ENCODE measurements around the gene WDR59. TPM values are rescaled to one million over a fixed set of nuclear protein-coding genes. Genes with fewer than 3 reads are reported as not detected.
"Not testable (repeated sequence)": the region's sequence is repeated elsewhere in the genome, so short reads cannot be mapped to it uniquely, and the experiment has no call there.

WDR59 gene
- total RNA-seq, 2 experiments from 2014 or later = 65.8 TPM

DNA sequence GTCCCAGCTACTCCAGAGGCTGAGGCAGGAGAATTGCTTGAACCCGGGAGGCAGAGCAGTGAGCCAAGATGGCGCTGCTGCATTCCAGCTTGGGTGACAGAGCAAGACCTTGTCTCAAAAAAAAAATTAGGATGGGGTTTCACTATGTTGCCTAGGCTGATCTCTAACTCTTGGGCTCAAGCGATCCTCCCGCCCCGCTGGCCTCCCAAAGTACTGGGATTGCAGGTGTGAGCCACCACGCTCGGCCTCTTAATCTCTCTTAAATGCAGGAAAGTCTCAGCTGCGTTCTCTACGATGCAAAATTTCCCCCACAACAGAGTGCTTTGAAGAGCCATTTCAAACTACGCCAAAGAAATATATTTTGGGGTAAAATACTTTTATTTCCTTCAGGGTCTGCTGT lies 5.9 kb upstream of the WDR59 start:
- ChIA-PET POLR2A (interaction anchor here (0.7 kb wide), 1 partner anchor 15 kb away, joined by 3 read pairs; no protein-coding TSS in a partner anchor), CTCF (no interaction called here)
- DNase-seq = no peak
- no peaks in the 10 kb centered on the region for H3K36me3 Mint-ChIP-seq (ENCODE audit: low read depth)
- peaks cover 9% of the 10 kb centered on the region for H3K27me3 Mint-ChIP-seq
- no peaks in the 10 kb centered on the region for H3K4me1 Mint-ChIP-seq
- H3K27ac Mint-ChIP-seq = no peak overlapping the region
- no peaks in the 10 kb centered on the region for H3K9me3 Mint-ChIP-seq
- no peak overlapping the region for H3K4me3 Mint-ChIP-seq

DNA sequence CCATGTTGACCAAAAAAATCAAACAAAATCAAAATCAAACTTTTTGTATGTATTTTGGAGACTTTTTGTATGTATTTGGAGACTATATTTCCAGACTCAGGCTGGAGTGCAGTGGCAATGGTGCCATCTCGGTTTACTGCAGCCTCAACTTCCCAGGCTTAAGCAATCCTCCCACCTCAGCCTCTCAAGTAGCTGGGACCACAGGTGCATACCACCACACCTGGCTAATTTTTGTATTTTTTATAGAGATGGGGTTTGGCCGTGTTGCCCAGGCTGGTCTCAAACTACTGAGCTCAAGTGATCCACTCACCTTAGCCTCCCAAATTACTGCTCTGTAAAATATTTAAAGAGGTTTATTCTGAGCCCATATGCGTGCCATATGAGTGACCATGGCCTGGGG lies 4.9 kb upstream of the WDR59 start:
- H3K4me1 Mint-ChIP-seq; H3K27ac Mint-ChIP-seq; H3K27me3 Mint-ChIP-seq; H3K9me3 Mint-ChIP-seq; DNase-seq; H3K4me3 Mint-ChIP-seq; POLR2A ChIA-PET; H3K36me3 Mint-ChIP-seq (ENCODE audit: low read depth): not testable (repeated sequence)
- CTCF ChIA-PET = interaction anchor here (0.9 to 1.2 kb wide), 2 partner anchors 9 to 82 kb away, joined by 3 to 4 read pairs; partner anchors contain the start of gene ZNRF1

- H3K4me1 Mint-ChIP-seq = peaks cover 21% of the 10 kb centered on the region
- H3K27me3 Mint-ChIP-seq = peaks cover 6% of the 10 kb centered on the region
- ChIA-PET CTCF (interaction anchor here (0.6 to 7.9 kb wide), 5 partner anchors 36 to 145 kb away, joined by 3 to 56 read pairs (median 3); no protein-coding TSS in a partner anchor), POLR2A (no interaction called here)
- no peak overlapping the region for H3K27ac Mint-ChIP-seq
- H3K4me3 Mint-ChIP-seq = no peak overlapping the region
- no peaks in the 10 kb centered on the region for H3K9me3 Mint-ChIP-seq
- DNase-seq = no peak
- peaks cover 2% of the 10 kb centered on the region for H3K36me3 Mint-ChIP-seq (ENCODE audit: low read depth)
Measured at GRCh38 chr16:74987027-74987681, 2.2 kb upstream of the WDR59 start.

GRCh38 chr16:74984194-74984528 lies 762 bp downstream of the WDR59 start:
- DNase-seq = no peak
- Mint-ChIP-seq H3K36me3 (ENCODE audit: low read depth) (peaks cover 2% of the 10 kb centered on the region), H3K27me3 (no peaks in the 10 kb centered on the region), H3K9me3 (no peaks in the 10 kb centered on the region), H3K4me3 (peak overlapping the region; percentile 91), H3K27ac (peak overlapping the region; percentile 92), H3K4me1 (peaks cover 23% of the 10 kb centered on the region)
- ChIA-PET POLR2A (no interaction called here), CTCF (interaction anchor here (7.9 kb wide), 1 partner anchor 126 kb away, joined by 56 read pairs; no protein-coding TSS in a partner anchor)

GRCh38 chr16:74982256-74982655 lies 2.7 kb downstream of the WDR59 start:
- CTCF ChIA-PET = interaction anchor here (0.6 to 7.9 kb wide), 4 partner anchors 11 to 128 kb away, joined by 3 to 56 read pairs (median 4); no protein-coding TSS in a partner anchor

GRCh38 chr16:74975591-74975990 lies 9.3 kb downstream of the WDR59 start:
- no peak overlapping the region for H3K4me3 Mint-ChIP-seq
- H3K9me3 Mint-ChIP-seq = no peaks in the 10 kb centered on the region
- peaks cover 6% of the 10 kb centered on the region for H3K4me1 Mint-ChIP-seq
- no peak overlapping the region for H3K27ac Mint-ChIP-seq
- ChIA-PET CTCF (no interaction called here), POLR2A (no interaction called here)
- peaks cover 4% of the 10 kb centered on the region for H3K36me3 Mint-ChIP-seq (ENCODE audit: low read depth)
- no peaks in the 10 kb centered on the region for H3K27me3 Mint-ChIP-seq
- no peak for DNase-seq

More at GRCh38 chr16:74982256-74982655, 2.7 kb downstream of the WDR59 start:
- H3K9me3 Mint-ChIP-seq = no peaks in the 10 kb centered on the region
- H3K4me3 Mint-ChIP-seq = no peak overlapping the region
- H3K36me3 Mint-ChIP-seq (ENCODE audit: low read depth) = peaks cover 6% of the 10 kb centered on the region
- POLR2A ChIA-PET = no interaction called here
- DNase-seq = no peak
- H3K4me1 Mint-ChIP-seq = peaks cover 29% of the 10 kb centered on the region
- H3K27me3 Mint-ChIP-seq = no peaks in the 10 kb centered on the region
- H3K27ac Mint-ChIP-seq = no peak overlapping the region

- Mint-ChIP-seq H3K4me1 (peaks cover 2% of the 10 kb centered on the region), H3K27ac (no peak overlapping the region), H3K36me3 (ENCODE audit: low read depth) (peaks cover 2% of the 10 kb centered on the region), H3K27me3 (no peaks in the 10 kb centered on the region), H3K4me3 (no peak overlapping the region), H3K9me3 (no peaks in the 10 kb centered on the region)
- no peak for DNase-seq
- CTCF ChIA-PET = no interaction called here
- POLR2A ChIA-PET = no interaction called here
Measured at GRCh38 chr16:74973304-74973703, 11.6 kb downstream of the WDR59 start.

DNA sequence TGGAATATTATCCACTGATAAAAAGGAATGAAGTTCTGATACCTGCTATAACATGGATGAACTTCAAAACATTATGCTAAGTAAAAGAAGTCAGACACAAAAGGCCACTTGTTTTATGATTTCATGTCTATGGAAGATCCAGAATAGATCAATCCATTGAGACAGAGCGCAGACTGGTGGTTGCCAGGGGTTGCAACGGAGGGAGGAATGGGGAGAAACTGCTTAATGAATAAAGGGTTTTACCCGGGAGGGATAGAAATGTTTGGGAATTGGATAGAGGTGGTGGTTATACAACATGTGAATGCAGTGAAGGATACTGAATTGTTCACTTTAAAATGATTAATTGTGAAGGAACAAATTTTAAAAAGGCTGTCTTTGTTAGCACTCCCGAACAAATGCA lies 30.2 kb downstream of the WDR59 start:
- Mint-ChIP-seq H3K27ac (no peak overlapping the region), H3K4me1 (no peaks in the 10 kb centered on the region), H3K9me3 (no peaks in the 10 kb centered on the region), H3K4me3 (no peak overlapping the region), H3K27me3 (no peaks in the 10 kb centered on the region), H3K36me3 (ENCODE audit: low read depth) (peaks cover 18% of the 10 kb centered on the region)
- CTCF ChIA-PET = no interaction called here
- POLR2A ChIA-PET = no interaction called here
- DNase-seq = no peak

- CTCF ChIA-PET = interaction anchor here (0.6 to 1.1 kb wide), 7 partner anchors 18 to 282 kb away, joined by 3 to 4 read pairs (median 3); no protein-coding TSS in a partner anchor
- Mint-ChIP-seq H3K4me3 (no peak overlapping the region), H3K27ac (no peak overlapping the region), H3K27me3 (no peaks in the 10 kb centered on the region), H3K36me3 (ENCODE audit: low read depth) (peaks cover 27% of the 10 kb centered on the region), H3K4me1 (no peaks in the 10 kb centered on the region), H3K9me3 (no peaks in the 10 kb centered on the region)
- POLR2A ChIA-PET = no interaction called here
- DNase-seq = no peak
Measured at GRCh38 chr16:74951681-74952080, 33.2 kb downstream of the WDR59 start.

DNA sequence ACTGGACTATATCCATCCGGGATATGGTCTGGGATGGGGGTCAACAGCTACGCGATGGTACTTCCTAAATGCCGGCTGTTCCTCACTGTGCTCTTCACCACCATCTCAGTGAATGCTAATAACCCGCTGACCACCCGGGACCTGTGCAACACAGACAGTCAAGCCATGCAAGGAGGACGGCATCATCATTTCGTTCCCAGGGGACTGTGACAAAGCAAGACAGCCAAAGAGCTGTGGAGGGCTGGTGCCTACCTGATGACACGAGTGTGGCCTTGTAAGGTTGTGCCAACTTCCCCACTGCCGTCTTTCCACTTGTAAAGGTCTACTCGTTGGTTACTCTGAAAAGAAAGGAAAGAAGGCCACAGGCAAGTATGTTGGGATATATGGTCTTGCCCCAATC lies 33.7 kb downstream of the WDR59 start:
- Mint-ChIP-seq H3K4me3 (no peak overlapping the region), H3K9me3 (no peaks in the 10 kb centered on the region), H3K27ac (no peak overlapping the region), H3K4me1 (no peaks in the 10 kb centered on the region), H3K36me3 (ENCODE audit: low read depth) (peaks cover 28% of the 10 kb centered on the region), H3K27me3 (no peaks in the 10 kb centered on the region)
- CTCF ChIA-PET = interaction anchor here (0.6 to 1.1 kb wide), 8 partner anchors 18 to 429 kb away, joined by 3 to 4 read pairs (median 3); no protein-coding TSS in a partner anchor
- POLR2A ChIA-PET = no interaction called here
- DNase-seq = no peak

- CTCF ChIA-PET = interaction anchor here (0.6 to 0.9 kb wide), 2 partner anchors 251 to 430 kb away, joined by 3 to 4 read pairs; no protein-coding TSS in a partner anchor
- Mint-ChIP-seq H3K27me3 (no peaks in the 10 kb centered on the region), H3K9me3 (no peaks in the 10 kb centered on the region), H3K4me3 (no peak overlapping the region), H3K4me1 (no peaks in the 10 kb centered on the region), H3K36me3 (ENCODE audit: low read depth) (peaks cover 29% of the 10 kb centered on the region), H3K27ac (no peak overlapping the region)
- no peak for DNase-seq
- POLR2A ChIA-PET = no interaction called here
Measured at GRCh38 chr16:74950511-74950910, 34.4 kb downstream of the WDR59 start.

DNA sequence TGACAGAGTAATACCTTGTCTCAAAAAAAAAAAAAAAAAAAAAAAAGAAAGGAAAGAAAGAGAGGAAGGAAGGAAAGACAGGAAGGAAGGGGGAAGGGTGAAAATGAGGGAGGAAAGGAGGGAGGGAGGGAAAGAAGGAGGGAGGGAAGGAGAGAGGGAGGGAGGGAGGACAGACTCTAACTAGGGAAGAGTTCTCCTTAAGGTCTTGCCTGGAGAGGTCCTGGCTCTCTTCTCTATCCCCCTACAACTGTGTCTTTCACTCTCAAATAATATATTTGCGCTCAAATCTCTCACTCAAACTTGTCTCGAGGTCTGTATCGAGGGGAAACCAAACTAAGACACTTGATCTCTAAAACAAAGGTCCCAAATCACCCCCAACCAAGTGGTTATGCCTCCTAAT lies 35.6 kb downstream of the WDR59 start:
- Mint-ChIP-seq H3K4me3 (no peak overlapping the region), H3K4me1 (no peaks in the 10 kb centered on the region)
- no peak for DNase-seq

DNA sequence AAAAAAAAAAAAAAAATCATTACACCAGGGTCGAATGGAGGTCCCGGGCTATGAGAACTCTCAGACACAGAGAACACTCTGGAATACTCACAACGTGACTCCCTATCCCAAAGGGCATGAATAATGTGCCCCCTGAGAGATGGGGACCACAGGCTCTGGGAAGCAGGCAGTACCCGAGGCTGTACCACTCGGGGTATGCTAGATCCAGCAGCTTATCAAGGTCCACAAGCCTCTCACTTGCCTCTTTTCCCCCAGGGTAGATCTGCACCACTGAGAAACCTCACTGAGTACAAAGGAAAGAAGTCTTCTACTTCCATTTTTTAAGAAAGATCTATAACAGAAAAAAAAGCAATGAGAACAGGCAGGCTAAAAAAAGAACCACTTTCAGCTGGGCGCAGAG lies 40.5 kb downstream of the WDR59 start:
- DNase-seq = no peak
- ChIA-PET CTCF (no interaction called here), POLR2A (no interaction called here)
- Mint-ChIP-seq H3K36me3 (ENCODE audit: low read depth) (peaks cover 16% of the 10 kb centered on the region), H3K4me3 (no peak overlapping the region), H3K4me1 (no peaks in the 10 kb centered on the region), H3K9me3 (no peaks in the 10 kb centered on the region), H3K27ac (no peak overlapping the region), H3K27me3 (no peaks in the 10 kb centered on the region)

More for the DNA sequence above, 35.6 kb downstream of the WDR59 start:
- ChIA-PET CTCF (interaction anchor here (0.6 kb wide), 2 partner anchors 17 to 186 kb away, joined by 3 to 4 read pairs; no protein-coding TSS in a partner anchor), POLR2A (no interaction called here)
- Mint-ChIP-seq H3K27ac (no peak overlapping the region), H3K27me3 (no peaks in the 10 kb centered on the region), H3K36me3 (ENCODE audit: low read depth) (peaks cover 20% of the 10 kb centered on the region), H3K9me3 (no peaks in the 10 kb centered on the region)
